Stimulated activated CD8-positive, alpha-beta memory T cell treated with anti-CD3 and anti-CD28 coated beads, Interleukin-12 subunit alpha, Interleukin-12 subunit beta, amount 100 ng/mL, for 24 hours (primary cell): ENCODE data around the gene CNNM3.

Experiments
- DNase-seq: peaks from one replicate; pipeline ENCODE4 v3.0.0-alpha.2; 2020; ENCODE audit errors: extremely low read depth

The CNNM3 gene

DNA sequence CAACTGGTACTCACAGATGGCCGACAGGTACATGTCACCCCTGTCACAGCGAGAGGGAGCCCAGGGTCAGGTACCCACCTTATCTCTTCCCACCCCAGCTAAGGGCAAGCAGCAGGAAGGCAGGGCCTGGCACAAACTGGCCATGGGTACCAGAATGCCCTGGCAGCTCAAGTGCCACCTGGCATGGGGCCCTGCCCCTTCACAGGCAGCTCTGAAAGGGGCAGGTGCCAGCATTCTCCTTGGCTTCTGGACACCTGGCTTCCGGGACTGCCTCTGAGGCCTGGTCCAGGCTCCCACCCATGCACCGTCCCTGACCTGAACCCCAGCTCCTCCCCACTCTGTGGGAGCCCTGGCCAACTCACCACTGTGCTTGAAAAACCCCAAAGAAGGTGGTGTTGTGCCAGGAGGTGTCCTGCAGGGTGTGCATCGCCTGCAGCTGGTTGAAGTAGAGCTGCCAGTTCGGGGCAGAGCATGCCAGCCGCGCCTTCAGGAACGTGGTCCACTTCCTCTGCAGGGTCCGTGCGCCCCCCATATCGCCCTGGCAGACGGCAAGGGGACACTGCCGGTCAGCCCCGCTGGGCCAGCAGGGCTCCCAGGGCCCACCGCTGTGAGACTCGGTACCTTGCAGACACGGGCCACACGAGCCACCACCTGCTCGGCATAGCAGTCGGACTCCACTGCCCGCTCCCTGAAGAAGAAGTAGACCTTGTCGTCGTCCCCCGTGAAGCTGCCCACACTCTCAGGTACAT, 48.4 kb downstream of the CNNM3 start:
- no peak for DNase-seq

DNA sequence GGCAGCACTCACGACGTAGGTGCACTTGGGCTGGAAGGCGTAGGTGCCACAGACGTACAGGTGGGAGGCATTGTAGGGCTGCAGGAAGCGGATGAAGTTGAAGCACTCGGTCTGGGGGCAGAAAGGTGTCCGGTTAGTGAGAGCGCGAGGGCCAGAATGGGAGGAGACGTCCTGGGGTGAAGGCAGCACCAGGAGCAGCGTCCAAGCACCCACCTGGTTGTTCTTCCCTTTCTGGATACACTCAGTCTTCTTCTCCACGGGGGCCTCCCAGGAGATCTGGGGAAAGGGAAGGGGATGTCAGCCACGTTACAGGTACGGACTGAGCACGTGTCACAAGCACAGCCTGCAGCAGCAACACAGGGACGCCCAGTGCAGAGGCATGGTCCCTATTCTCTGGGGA, 49.6 kb downstream of the CNNM3 start:
- no peak for DNase-seq

DNA sequence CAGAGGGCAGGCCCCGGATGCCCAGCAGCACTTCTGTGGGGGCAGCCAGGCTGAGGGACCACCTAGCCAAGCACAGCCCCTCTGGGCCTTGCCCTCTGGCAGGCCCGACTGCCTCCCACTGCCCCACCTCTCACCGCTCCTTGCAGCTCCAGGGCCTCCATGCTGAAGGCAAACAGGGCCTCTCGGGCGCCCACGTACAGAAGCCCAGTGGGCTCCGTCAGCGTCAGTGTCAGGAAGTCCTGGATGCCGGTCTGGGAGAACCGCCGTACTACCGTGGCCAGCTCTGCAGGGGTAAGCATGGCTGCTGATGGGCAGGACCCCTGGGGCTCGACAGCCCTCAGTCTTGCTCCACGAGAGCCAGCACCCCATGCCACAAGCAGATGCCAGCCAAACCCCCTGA, 50.1 kb downstream of the CNNM3 start:
- no peak for DNase-seq

DNA sequence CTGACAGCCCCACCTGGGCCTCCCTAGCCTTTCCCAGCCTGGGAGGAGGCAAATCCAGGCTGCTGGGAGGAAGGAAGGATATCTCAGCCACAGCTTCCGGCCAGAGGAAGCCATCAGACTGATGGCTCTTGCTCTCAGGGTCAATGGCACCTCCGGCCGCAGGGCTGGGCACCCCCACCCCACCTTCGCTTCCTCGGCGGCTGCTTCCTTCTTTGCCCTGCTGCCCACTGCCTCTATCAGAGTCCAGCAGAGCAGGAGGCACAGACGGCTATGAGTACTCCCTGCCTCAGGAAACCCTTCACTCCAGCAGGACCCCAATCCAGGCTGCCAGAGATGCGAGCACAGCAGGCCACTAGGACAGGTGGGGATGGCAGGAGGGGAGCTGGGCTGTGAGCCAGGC, 50.5 kb downstream of the CNNM3 start:
- no peak for DNase-seq

DNA sequence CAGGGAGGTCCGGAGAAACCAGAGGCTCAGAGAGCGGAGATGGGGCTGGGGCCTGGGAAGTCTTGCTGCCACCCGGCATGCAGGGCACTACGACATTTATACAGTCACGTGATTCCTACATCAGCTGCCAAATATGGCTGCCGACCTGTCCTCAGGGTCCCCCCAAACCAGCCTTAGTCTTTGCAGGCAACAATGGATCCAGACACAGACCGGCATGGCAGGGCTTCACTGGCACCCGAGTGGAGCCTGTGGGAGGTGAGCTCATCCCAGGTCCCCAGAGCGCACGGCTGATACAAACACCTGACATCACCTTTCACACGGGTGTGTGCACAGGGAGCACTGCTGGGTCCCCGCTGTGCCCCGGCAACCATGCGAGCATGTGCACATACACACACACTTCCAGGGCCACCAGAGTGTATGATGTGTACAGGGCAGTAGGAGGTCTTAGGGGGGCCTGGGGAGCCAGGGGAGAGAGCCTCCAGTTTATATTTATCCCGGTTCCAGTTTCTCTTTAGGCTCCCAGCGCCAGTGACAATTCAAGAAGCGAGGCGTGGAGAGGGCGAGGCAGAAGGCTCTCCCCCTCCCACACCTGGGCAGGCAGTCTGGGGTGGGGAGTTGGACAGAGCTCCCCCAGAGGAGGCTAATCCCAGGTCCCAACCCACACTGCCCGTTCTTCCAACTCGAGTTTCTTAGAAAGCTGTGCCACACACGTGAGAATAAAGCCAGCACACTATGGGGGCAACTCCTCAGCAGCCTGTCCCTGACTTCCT, 51.1 kb downstream of the CNNM3 start:
- no peak for DNase-seq

DNA sequence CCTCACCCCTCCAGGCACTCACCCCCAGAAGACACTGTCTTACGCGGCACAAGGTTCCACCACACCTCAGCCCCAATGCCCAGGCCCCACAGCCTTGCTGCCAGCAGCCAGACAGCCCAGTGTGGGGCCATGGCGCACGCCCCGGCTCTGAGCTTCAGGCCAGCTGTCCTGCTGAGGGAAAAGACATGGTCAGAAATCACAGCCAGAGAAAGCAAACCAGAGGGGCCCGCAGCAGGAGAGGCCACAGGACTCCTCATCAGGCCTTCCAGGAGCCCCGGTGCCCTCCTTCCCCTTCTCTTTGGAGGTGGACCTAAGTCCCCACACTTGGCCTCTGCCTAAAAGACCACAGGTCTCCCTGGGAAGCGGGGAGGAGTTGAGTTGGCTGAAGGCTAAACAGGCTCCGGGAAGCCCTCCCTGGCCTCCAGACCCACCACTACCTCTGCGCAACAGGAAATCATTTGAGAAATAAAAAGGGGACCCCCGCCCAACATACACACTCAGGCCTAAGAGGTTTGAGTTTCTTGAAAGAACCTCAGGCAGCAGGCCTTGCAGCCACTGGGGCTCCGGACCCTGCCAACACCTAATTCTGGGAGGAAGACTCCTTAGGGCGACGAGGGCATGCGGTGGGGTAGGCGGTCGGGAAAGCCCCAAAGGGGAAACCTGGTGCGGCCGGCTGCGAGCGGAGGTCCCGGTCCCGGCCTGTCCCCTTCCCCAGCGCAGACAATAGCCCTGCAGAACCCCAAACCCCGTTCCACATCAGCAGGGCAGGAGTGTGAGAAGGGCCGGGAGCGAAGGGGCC, 51.9 kb downstream of the CNNM3 start:
- no peak for DNase-seq

DNA sequence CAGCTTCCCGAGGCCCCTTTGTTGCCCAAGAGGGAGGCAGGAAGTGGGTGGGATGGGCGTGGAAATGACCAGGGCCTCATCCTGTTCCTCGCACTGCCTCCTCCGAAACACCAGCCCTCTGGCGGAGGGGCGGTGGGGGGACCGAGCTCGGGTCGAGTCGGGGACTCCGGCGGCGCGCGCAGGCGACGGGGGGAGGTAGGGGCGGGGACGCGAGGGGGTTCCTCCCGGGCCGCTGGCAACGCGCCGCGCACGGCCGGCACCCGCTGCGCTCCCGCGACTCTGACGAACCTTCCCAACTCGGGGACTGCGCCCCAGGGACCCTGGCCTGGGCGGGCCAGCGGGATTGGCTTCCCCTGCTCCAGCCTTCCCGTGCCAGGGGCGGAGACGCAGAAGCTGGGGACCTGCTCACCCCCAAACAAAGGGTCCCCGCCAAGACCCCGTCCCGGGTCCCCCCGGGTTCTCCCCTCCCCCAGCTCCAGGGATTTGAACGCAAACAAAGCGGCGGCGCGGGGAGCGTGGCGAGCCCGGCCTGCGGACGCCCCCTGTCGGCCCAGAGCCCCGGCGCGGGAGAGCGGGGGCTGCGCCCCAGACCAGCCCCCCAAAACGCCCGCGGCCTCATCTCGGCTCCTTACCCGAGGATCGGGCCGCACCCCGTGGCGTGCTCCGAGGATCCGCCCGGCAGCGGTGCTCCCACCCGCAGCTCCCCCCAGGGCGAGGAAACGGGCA, 52.6 kb downstream of the CNNM3 start:
- DNase-seq, result no peak

DNA sequence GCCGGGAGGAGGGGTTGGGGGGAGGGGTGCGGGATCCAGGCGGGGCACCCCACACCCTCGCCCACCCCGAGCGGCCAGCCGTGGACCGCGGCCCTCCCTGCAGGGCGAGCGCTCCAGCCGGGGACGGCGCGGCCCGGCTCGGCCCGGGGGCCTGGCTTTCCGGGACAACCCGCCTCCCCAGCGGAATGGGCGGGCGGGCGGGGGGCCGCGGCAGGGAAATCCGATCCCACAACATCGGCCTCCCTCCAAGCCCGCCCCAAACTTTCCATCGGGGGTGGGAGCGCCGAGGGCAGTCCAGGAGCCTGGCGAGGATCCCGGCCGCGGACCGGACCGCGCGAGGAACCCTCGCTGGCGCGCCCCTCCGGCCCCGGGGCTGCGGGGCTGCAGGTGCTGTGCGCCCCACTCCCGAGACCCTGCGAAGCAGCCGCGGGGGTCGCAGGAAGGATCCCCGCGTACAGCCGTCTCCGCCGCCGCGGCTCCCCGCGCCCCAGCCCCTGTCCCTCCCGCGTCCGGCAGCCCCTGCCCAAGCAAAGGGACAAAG, 53.3 kb downstream of the CNNM3 start:
- no peak for DNase-seq

DNA sequence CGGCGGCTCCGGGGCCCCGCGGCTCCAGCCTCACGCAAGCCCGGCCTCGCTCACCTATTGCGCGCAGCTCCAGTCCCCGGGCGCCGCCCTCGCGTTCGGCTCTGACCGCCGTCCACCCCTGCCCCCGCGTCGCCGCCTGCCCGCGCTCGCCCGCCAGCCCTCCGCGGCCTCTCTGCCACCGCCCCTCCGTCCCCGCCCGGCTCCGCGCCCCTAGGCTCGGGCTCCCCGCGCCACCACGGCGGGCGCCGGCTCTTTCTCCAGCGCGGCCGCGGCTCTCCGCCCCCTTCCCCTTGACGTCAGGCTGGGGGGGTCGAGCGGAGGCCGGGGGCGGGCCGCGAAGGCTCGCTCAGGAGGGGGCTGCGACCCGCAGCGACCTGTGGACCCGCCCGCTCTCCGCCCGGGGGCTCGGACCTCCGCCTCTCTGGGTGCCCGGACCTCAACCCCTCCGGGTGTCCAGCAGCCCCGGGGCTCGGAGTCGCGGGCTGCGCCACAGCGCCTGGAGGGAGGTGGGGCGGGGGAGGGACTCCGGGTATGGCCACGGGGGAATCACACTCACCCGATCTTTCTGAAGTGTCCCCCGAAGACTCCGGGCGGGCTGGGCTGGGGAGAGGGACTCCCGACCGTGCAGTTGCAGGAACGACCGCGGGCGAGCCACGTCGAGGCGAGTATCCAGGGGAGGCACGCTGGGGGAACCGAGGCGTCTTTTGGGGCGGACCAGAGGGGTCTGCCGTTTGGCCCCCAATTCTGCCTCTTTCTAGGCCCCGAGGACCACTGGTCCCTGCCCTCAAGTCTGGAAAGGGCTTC, 54.0 kb downstream of the CNNM3 start, which contains the start of gene SEMA4C:
Gene SEMA4C (minus strand): TSS at position 259 of the 804 bp plus-strand sequence. CDS start 2,194 bp downstream, outside the sequence.
- no peak for DNase-seq

DNA sequence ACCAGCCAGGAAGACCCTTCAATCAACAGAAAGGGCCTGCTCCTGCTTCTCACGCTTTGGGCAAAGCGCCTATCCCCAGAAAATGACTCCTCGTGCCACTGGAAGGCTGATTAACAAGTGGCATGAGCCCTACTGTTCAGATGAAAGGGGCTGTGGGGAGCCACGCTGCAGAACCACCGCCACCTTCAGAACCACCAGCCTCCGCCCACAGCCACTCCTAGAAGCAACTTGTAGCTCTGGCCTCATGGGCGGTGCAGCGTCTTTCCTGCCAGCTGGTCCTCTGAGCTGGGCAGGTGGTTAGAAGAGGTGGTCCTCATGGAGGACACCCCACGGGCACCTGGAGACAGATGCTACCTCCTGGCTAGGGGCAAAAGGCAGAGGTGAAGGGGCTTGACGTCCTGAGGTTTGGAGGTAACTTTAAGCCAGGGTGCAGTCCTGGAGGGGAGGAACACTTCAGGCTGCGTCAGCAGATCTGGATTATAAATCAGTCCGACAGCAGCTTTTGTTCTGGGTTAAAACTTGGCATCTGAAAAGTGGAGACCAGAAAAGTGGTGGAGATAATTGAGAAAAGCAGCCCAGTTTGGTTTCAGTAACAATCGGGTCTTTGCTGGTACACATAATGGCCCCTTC, 54.7 kb downstream of the CNNM3 start:
- no peak for DNase-seq

DNA sequence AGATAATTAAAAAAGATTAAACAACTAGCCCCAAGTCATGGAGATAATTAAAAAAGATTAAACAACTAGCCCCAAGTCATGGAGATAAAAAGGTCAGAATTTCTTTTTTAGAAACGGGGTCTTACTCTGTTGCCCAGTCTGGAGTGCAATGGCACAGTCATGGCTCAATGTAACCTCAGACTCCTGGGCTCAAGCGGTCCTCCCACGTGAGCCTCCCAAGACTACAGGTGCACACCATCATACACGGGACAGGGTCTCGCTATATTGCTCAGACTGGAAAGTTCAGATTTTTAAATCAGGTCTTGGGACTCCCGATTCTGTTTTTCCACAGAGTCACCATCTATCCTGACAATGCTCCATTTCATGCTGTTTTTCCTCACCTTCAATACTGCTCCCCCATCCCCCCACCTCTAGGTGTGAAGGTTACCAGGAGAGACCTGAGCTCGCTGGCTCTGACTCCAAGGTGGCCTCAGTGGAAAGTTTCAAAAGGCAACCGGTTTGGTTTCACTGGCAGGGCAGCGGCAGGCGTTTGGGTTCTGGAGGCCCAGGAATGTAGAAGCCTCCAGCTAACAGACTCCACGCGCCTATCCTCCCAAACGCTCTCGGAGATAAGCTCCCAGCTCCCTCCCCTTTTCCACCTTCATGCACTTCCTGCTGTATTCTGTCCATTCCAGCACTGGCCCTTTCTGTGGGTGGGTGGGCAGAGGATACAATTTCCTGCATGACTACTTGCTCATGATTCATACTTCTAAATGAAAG, 56.7 kb downstream of the CNNM3 start:
- no peak for DNase-seq

DNA sequence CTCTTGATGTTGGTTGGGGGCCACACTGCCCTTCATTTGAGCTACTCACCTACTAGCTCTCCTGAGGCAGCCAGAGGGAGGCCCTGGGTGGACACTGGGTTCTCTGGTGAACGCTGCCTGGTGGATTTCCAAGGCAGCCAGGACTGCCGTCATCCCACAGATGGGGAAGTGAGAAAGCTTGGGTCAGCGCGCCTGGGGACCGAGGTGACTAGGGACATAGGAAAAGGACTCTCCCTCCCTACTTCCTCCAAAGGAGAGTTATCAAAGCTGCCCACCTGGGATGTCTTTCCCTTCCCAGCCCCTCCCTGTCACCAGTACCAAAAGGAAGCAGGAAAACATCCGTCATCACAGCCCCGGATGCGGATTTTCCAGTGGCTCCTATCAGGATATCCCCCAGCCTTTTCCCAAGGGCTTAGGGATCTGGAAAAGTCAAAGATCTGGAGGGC, 57.6 kb downstream of the CNNM3 start:
- DNase-seq, result no peak

DNA sequence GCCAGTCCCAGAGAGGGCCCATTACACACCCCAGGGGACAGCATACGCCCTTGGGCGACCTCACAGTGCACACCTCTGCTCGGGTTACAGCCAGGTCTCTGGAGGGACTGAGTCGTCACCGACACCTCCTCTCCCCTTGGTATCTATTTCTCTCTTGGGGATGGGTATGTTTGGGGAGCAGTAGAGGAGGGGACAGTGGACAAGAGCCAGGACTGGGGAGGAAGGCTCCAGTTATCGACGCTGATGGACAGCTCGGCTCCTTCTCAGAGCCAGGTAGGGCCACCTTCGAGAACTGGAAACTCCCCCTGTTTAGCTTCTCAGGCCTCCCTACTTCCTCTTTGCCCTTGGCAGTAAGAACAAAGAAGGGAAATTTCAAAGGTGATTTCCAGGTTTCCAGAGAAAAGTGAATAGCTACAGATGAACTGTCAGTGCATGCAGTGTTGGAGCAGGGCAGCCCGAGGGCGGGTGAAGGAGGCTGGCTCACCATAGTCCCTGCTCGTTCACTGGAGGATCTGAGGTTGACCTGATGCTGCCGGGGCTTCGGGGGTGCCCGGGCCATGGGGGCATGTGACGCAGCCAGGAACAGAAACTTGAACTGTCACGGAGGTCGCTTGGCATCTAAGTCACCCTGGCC, 58.2 kb downstream of the CNNM3 start:
- DNase-seq, result no peak

DNA sequence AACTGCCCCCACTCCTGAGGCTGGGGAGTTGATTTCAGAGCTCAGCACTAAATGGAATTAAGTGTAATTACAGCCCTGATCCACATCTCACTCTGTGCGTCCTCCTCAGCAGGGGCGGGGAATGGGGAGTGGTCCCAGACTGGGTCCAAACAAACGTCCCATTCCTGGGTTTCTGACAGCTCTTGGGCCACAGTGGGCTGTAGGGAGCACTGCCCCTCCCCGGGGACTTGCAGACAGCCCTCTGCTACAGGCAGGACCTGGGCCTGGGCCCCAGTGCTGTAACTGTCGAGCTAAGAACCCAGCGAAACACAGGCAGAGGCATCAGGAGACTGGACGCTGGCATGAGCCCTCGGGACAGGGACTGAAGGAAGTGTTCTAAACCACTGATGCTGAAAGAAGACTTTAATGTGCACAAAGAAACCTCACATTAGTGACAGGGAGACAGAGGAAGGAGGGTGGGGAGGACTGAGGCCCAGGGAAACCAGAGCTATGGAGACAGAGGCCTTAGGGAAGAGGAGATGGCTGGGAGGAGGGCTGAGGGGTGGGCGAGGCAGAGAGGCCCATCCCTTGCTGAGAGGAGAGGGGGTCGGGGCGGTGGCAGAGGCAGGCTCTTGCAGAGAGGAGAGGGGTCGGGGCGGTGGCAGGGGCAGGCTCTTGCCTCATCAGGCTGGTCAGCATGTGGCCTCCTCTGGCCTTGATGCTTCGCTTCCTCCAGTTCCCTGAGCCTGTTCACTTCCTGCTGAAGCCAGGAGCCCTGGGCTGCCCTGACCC, 59.6 kb downstream of the CNNM3 start:
- no peak for DNase-seq

DNA sequence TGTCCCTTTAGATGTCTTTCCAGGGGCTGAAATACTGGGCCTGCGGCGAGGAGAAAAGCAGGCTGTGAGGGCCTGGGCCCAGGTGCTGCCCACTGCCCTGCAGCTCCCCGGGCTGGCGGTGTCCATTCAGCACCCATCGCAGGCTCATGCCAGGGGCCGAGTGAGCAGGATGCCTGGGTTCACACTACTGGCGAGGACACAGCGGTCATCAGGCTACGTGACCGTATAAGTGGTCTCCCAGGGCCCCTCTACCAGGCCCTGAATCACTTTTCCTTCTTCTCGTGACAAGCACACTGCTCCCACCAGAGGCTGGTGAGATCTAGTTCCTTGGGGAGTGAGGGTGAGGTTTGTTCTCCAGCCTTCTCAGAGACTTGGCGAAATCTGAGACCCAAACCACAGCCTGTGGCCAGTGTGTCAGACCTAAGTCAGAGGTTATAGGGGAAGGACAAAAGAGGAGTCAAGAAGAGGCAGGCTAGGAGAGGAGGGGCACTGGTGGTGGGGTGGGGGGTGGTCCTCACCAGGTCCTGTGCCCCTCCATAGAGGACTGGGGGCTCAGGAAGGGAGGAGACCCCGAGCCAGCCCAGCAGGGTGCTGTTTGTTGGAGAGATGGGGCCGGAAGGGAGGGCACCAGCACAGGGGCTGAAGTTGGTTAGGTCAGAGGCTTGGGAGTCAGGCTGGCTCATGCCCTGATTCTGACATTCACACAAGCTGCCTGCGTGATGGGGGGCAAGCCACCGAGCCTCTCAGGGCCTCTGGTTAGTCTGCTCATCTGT, 60.4 kb downstream of the CNNM3 start:
- no peak for DNase-seq

DNA sequence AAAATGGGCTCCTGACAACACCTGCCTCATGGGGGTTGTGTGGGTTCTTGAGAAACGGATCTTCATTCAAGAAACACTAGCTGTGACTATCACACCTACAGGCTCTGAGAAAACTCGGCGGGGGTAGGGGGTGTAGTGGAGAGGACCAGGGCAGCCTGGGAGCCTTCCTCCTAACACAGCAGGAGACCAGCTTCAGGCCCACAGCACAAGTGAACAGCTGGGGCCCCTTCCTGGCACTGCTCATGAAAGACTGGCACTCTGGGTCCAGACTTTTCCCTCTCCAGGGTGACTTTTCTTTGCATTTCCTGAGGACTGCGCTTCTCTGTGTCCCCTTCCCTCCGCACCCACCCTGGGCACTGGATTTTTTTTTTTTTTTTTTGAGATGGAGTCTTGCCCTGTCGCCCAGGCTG, 61.0 kb downstream of the CNNM3 start:
- no peak for DNase-seq

DNA sequence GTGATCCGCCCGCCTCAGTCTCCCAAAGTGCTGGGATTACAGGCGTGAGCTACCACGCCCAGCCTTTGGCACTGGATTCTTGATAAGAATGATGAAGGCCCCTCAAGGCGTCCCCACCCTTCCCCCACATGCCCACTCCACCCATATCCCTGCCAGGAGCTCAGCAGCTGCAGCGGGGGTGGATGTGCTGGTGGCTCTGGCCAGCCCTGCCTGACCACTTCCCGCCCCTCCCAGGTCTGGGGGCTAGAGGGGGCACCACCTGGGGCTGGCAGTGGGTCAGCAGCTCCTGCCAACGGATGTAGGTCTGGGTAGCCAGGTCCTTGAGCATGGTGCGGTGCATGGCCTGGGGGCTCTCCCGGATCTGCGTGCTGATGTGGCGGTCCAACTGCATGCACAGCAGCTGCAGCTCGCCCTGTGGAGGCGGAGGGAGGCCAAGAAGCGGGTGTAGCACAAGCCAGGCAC, 61.6 kb downstream of the CNNM3 start:
- no peak for DNase-seq
